HG03280 (cell line): ENCODE data around the gene ALDOC.

ENCODE experiments used
- ATAC-seq: cut with Tn5 transposase; IDR thresholded peaks from one replicate; pipeline ENCODE4 v1.9.1; 2021; ENCODE audit warnings: mild to moderate bottlenecking, moderate library complexity; ENCODE audit not compliant: unreplicated experiment

Gene ALDOC

GRCh38 chr17:28533091-28533807 lies 43.4 kb downstream of the ALDOC start:
- ATAC-seq: no peak

- ATAC-seq: no peak
These were observed 44.4 kb downstream of the ALDOC start for GRCh38 chr17:28532050-28532960.

- no peak for ATAC-seq
These were observed 45.8 kb downstream of the ALDOC start for GRCh38 chr17:28530926-28531325.

GRCh38 chr17:28530250-28530649 lies 46.4 kb downstream of the ALDOC start:
- ATAC-seq: no peak

- no peak for ATAC-seq
These were observed 47.7 kb downstream of the ALDOC start for GRCh38 chr17:28529013-28529400.

- no peak for ATAC-seq
These were observed 48.2 kb downstream of the ALDOC start for GRCh38 chr17:28528327-28529012.

GRCh38 chr17:28527859-28528258 lies 48.8 kb downstream of the ALDOC start:
- ATAC-seq: no peak

- ATAC-seq: no peak
These were observed 49.5 kb downstream of the ALDOC start for GRCh38 chr17:28527181-28527681.

GRCh38 chr17:28526381-28526780 lies 50.3 kb downstream of the ALDOC start:
- ATAC-seq: no peak

GRCh38 chr17:28524476-28525424 lies 51.9 kb downstream of the ALDOC start:
- ATAC-seq: no peak

- ATAC-seq: no peak
These were observed 52.8 kb downstream of the ALDOC start for GRCh38 chr17:28523876-28524275.

- ATAC-seq: no peak
These were observed 53.5 kb downstream of the ALDOC start for GRCh38 chr17:28523186-28523585.
